Activated gamma-delta T cell treated with Interleukin-2 at 50 U/mL for 16 hours (primary cell): ENCODE data around the gene RTBDN.
"Not testable (repeated sequence)": the region's sequence is repeated elsewhere in the genome, so short reads cannot be mapped to it uniquely, and the experiment has no call there.

Source experiments
- DNase-seq: peaks from one replicate; pipeline ENCODE4 v3.0.0-alpha.2; 2020

Gene RTBDN

DNA sequence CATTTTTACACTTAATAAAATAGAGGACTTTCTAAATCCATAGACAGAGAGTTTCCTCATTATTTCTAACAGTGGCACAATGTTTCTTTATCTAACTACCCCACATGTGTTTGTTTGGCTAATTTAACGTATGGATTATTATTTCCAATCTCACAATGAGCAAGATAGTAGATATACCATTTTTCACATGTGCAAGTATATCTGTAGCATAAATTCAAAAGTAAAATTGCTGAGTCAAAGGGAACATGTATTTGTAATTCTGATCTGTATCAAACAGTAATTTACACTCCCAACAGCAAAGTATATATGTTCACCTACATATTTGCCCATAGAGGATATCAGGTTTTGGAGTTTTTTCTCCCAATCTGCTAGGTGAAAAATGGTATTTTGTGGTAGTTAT lies 22.3 kb upstream of the RTBDN start:
- no peak for DNase-seq

DNA sequence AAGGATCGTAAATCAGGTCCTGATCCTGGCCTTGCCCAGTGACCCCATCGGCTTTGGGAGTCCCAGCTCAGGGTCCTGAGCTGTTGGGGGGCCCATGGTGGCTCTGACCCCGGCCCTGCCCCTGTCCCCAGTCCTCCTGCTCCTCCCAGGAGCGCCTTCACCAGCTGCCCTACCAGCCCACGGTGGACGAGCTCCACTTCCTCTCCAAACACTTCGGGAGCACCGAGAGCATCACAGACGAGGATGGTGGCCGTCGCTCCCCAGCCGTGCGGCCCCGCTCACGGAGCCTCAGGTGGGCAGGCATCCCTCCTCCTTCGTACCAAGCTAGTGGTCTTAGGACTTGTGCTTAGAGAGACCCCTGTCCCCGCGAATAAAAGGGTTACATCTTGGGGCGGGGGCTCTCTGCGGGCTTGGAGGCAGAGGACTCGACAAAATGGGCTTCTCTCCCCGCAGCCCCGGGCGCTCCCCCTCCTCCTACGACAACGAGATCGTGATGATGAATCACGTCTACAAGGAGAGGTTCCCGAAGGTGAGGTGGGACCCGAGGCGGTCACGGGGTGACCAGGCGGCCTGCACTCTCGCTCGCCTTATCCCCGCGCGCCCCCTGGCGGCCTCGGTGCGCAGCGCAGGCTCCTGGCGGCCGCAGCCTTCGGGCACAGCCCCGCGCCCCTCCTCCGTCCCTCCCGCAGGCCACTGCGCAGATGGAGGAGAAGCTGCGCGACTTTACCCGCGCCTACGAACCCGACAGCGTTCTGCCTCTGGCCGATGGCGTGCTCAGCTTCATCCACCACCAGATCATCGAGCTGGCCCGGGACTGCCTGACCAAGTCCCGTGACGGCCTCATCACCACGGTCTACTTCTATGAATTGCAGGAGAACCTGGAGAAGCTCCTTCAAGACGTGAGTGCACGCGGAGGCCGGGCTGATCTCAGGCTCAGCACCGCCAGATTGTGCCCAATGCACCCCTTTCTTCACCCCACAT lies 13.1 kb upstream of the RTBDN start:
- peak; percentile 85 for DNase-seq

- DNase-seq, result not testable (repeated sequence)
Measured at GRCh38 chr19:12846613-12847012, 12.2 kb upstream of the RTBDN start.

- DNase-seq, result no peak
Measured at GRCh38 chr19:12843999-12844732, 9.8 kb upstream of the RTBDN start.

GRCh38 chr19:12843328-12843727 lies 8.9 kb upstream of the RTBDN start:
- DNase-seq, result no peak

DNA sequence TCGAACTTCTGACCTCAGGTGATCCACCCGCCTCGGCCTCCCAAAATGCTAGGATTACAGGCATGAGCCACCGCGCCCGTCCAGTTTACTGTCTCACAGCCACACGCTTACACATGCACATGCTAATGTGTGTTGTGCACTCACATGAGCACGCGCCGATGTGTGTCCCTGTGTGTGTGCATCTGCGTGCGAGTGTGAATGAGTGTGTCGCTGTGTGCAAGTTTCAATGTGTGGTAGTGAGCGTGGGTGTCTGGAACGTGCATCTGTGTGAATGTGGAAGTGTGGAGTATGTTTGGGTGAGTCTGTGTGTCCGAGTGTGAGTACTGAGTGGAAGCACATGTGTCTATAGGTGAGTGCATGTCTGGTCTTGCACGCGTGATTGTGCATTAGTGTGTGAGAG lies 8.1 kb upstream of the RTBDN start:
- DNase-seq, result no peak

DNA sequence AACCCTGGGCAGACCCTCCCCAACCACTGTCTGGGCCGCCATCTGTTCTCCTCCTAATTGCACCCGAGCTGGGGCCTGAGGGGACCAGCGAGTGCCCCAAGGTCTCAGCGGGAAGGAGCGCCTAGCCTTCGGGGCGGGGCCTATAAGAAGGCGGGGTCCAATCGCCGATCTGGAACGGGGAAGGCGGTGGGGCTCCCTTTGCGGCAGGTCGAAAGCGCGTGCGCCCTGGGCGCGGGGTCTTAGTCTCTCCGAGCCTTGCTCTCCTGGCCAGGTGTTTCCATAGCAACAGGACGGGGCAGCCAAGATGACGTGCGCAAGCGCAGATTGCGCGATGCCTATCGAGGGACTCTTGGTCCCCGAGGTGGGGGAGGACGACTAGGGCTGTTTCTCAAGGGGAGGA lies 6.7 kb upstream of the RTBDN start:
- no peak for DNase-seq

DNA sequence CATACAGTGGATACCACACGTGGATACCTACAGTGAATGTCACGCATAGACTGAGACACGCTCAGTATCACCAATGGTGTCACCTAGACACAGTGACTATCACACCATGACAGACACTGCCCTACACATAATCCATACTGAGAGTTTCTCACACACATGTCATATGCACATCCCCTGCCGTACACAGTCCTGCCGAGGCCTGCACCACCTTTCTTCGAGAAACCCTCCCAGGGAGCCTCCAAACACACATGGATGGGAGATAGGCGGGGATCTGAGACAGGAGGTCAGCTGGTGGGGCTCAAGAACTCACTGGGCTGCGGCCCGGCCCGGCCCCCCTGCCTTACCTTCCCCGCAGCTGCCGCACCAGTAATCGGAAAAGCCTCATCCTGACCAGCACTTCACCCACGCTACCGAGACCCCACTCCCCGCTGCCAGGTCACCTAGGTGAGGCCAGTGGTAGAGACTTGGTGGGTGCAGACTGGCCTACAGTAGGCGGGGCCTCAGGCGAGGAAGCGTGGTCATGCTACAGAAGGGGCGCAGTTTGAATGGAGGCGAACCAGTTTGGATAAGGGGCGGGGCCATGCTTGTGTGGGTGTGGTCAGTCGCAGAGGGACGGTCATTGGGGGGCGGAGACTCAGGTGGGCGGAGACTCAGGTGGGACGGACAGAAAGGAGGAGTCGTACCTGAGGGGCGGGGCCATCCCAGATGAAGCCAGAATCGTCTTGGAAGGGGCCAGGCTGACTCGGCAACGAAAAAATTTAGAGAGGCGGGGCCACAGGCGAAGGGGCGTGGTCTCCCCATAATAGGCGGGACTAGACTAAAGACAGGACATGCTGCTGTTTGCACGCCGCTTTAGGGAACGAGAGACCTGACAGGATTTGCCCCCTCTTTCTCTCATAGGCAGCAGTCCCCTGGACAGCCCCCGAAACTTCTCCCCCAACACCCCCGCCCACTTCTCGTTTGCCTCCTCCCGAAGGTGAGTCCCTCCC lies 6.0 kb upstream of the RTBDN start:
- DNase-seq, result no peak

GRCh38 chr19:12838886-12839756 lies 4.7 kb upstream of the RTBDN start:
- no peak for DNase-seq

GRCh38 chr19:12838182-12838885 lies 4.0 kb upstream of the RTBDN start, which contains the start of gene MAST1:
MAST1 (plus strand) TSS chr19:12838515; CDS start chr19:12838573, 58 bp downstream.
- no peak for DNase-seq

DNA sequence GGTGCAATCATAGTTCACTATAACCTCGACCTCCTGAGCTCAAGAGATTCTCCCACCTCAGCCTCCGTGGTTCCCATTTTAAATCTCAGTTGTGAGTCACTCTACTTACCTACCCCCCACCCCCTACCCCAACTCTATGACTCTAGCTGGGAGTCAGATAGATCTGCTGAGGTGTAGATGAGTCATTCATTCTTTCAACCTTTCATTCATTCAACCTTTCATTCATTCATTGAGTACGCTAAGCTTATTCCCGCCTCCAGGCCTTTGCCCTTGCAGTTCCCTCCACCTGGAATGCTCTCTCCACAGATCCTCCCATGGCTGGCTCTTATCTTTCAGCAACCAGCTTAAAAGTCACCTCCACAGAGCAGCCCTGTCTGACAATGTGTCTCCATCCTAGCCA lies 2.8 kb upstream of the RTBDN start:
- DNase-seq, result no peak

GRCh38 chr19:12836529-12836863 lies 2.1 kb upstream of the RTBDN start:
- DNase-seq, result no peak

DNA sequence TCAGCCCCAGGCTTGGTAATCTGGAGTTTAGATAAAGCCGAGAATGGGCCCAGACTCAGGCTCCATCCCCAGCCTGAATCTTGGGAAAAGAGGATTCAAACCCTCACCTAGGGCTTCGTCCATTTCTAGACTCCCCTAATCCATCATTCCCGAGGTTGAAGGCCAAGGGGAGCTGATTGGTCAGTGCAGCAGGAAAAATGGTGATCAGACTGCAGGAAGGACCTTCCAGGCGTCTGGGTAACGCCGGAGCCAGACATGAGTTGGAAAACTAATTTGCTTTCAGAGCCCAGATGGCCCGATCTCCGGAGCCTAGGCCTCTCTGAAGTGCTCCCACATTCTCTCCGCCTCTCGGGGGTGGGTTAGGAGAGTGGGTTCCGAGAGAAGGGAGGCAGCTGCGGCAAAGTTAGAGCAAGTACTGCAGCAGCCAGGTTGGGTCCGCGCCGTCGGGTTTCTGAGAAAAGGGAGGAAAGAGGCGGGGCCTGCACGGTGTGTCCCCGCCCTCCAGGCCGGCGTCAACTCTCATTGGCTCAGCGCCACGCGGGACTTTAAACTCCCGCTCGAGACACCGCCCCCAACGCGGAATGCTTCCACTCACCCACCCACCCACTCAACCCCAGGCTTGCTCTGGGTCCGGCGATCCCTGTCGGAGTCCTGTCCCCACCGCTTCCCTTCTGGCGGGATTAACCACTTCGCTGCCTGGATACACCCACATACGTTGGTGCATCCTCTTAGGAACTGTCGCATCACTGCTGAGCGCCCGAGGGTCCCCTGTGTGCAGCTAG lies 788 bp upstream of the RTBDN start:
- no peak for DNase-seq

DNA sequence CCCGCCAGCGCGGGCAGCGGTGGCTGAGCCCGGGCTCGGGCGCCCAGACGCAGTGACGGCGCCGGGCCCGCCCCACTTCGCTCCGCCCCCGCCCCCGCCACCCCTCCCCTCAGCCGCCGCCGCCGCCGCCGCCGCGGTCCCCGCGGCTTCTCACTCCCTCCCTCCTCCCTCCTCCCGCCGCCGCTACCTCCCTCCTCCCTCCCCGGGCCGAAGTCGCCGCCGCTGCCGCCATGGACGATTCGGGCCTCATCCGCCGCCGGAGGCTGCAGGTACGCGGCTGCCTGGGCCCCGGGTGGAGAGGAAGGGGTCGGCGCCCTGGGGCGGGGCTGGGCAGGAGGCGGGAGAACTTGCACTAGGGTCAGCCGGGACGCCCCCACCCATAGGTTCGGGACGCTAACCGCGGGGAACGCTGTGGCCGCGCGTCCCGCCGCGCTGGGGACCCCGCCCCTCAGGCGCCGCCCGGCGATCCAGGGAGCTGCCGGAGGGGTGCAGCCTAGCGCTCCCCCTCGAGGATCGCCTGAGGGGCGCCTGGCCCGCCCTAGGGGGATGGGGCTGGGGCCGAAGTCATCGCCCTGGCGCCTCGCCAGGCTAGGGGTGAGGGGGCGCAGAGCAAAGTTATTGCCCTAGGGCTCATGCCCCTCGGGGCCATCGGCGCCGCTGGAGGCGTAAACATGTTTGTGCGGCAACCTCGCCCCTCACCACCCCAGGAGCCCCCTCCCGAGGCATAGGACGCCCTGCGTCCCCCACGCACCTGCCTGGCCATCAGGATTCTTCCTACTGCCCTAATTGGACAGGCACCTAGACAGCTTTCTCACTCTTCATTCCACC lies 427 bp downstream of the RTBDN start:
- no peak for DNase-seq

GRCh38 chr19:12833418-12833737 lies 1.0 kb downstream of the RTBDN start:
- DNase-seq, result no peak

DNA sequence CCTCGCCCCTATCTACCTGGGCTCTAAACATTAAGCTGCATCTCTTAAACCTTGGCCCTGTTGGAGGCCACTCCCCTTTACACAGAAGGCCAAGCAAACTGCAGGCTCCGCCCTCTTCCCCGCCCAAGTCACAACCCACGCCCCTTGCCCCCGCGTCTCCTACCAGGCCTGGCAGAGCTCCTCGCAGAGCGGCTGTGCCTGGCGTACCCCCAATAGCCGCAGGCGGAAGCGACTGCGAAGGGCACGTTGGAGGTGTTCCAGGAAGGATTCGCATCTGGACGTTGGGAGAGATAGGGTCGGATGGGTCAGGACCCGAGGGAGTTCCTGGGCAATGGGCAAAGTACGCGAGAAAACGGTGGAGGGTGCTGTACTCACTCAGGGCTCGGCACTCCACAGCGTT lies 5.9 kb downstream of the RTBDN start:
- DNase-seq, result no peak

DNA sequence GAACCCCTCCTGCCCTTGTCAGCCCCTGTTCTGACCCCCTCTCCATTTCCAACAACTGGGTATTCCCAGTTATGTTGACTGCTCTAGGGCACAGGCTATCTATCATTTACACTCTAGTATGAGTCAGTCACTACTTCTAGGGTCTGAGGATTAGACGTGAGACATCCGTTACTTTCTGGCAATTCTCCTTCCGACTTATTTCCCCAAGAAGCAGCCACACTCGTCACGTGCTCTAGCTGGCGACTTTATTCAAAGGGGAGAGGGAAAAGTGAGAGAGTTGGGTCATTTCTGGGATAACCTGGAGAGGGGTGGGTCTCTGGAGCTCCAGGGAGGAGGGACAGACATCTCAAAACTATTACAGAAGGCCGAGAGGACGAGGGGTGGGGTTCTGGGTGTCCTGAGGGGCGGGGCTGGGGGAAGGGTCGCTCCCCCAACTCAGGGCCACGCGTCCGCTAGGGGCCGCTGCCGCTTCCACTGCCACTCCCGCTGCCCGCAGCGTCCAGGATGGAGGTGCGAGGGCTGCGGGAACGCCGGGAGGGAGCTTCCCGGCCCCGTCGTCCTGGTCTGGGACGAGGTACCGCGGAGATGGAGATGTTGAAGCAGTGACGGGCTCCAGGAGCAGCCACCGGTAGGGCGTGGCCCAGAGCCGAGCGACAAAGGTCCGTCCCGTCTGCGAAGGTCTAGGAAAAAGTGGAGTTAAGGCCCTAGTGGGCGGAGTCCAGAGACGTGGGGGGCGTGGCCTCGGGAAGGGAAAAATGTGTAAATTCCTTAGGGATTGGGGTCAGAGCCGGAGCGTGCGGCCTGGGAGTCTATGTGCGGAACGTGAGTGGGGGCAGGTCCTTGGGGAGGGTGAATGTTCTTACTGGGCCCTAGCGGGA lies 8.9 kb downstream of the RTBDN start:
- DNase-seq, result no peak

DNA sequence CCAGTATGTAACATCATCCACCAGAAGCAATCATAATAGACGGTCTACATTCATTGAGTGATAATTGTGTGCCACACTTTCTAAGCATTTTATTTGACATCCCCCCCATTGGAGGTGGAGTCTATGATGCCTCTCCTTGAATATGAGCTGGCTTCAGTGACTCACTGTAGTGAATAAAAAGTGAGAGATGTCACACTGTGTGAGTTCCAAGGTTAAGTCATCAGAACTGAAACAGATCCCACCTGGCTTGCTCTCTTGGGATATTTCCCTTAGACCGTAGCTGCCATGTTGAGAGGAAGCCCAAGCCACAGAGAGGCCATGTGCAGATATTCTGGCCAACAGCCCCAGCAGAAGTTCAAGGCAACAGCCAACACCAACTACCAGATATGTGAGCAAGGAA lies 12.6 kb downstream of the RTBDN start:
- no peak for DNase-seq

DNA sequence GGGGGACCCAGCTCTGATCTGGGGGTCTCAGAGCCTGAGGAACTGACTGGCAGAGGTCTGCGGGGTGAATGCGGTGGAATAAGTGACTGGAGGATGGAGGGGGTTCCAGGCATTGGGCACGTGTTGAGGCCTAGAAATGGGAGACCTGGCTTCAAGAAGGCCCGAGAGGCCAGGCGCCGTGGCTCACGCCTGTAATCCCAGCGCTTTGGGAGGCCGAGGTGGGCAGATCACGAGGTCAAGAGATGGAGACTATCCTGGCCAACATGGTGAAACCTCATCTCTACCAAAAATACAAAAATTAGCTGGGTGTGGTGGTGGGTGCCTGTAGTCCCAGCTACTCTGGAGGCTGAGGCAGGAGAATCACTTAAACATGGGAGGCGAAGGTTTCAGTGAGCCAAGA lies 16.6 kb downstream of the RTBDN start:
- not testable (repeated sequence) for DNase-seq
